B cell (primary cell): ENCODE data around the gene CCDC126. TPM values are rescaled to one million over a fixed set of nuclear protein-coding genes. Genes with fewer than 3 reads are reported as not detected.

Experiments used
- ATAC-seq: fragments of 200-7000 bp; cut with Tn5 transposase; one replicate; pipeline ENCODE4 v1.10.0; 2021; ENCODE audit warnings: low read depth, mild to moderate bottlenecking, moderate number of reproducible peaks, moderate library complexity
- CTCF ChIA-PET: fragments of 350-600 bp; sonication (Branson Sonifier 250); formaldehyde crosslinking; loops from one replicate; lab custom pipeline; 2021; ENCODE audit warnings: antibody characterized with exemption, inconsistent platforms; lab: Charles Lee
- POLR2A ChIA-PET: fragments of 350-600 bp; sonication (Branson Sonifier 250); formaldehyde crosslinking; loops from one replicate; lab custom pipeline; 2021; ENCODE audit warnings: antibody characterized with exemption; lab: Charles Lee
- DNase-seq: peaks from one replicate; pipeline ENCODE4 v3.0.0; 2013
- H2AFZ ChIP-seq: 2 replicates; pipeline ENCODE4 v1.6.1; 2012; ENCODE audit warnings: mild to moderate bottlenecking, low read depth, low read length; ENCODE audit not compliant: insufficient read depth, poor library complexity, severe bottlenecking
- H3K27ac ChIP-seq, 2 donors: 1 replicate in 1 of 2; 2 replicates in 1 of 2; pipeline ENCODE4 v1.5.1; 2012 to 2013; ENCODE audit warnings: low read length in 2 of 2, mild to moderate bottlenecking in 2 of 2, moderate library complexity in 1 of 2
- H3K27me3 ChIP-seq, 4 experiments: fragments of 200-600 bp in 1 of 4; sonication (generic) in 1 of 4; replicated peaks in 1 of 4; 1 replicate in 2 of 4; 2 replicates in 2 of 4; pipeline versions ENCODE4 v1.6.1 to v1.7.0; 2013 to 2016; ENCODE audit warnings: low read length in 3 of 4, mild to moderate bottlenecking in 2 of 4, mixed read lengths in 1 of 4, moderate library complexity in 1 of 4; ENCODE audit not compliant: insufficient read depth in 4 of 4, control insufficient read depth in 3 of 4; ENCODE audit errors: control extremely low read depth in 1 of 4
- H3K36me3 ChIP-seq, 2 experiments: replicated peaks in 1 of 2; 1 replicate in 1 of 2; 2 replicates in 1 of 2; pipeline versions ENCODE4 v1.6.1 to v1.7.1; 2013; ENCODE audit warnings: low read length in 1 of 2; ENCODE audit not compliant: insufficient read depth in 2 of 2, control insufficient read depth in 1 of 2; ENCODE audit errors: control extremely low read depth in 1 of 2, extremely low read depth in 1 of 2
- H3K4me1 ChIP-seq, 2 donors: fragments of 200-600 bp in 1 of 2; sonication (generic) in 1 of 2; 1 replicate in 1 of 2; 2 replicates in 1 of 2; pipeline versions ENCODE4 v1.5.1 to v1.6.1; 2013 to 2017; ENCODE audit warnings: low read length in 2 of 2; ENCODE audit not compliant: control insufficient read depth in 2 of 2, insufficient read depth in 2 of 2
- H3K4me2 ChIP-seq: replicated peaks from 2 replicates; pipeline ENCODE3; 2012; ENCODE audit warnings: mild to moderate bottlenecking, low read depth, low read length; ENCODE audit not compliant: poor library complexity, severe bottlenecking
- H3K4me3 ChIP-seq, 5 experiments: fragments of 200-600 bp in 1 of 5; sonication (generic) in 1 of 5; 1 replicate in 3 of 5; 2 replicates in 2 of 5; pipeline versions ENCODE4 v1.5.1 to v1.7.0; 2011 to 2016; ENCODE audit warnings: low read length in 4 of 5, mild to moderate bottlenecking in 4 of 5, low read depth in 2 of 5, control low read depth in 1 of 5, moderate library complexity in 1 of 5; ENCODE audit not compliant: insufficient read depth in 1 of 5; ENCODE audit errors: control extremely low read depth in 1 of 5, extremely low read depth in 1 of 5
- H3K79me2 ChIP-seq: fragments of 200-600 bp; sonication (generic); one replicate; pipeline ENCODE4 v1.6.0; 2016; ENCODE audit warnings: low read length; ENCODE audit not compliant: control insufficient read depth, insufficient read depth
- H3K9ac ChIP-seq: fragments of 200-600 bp; sonication (generic); 2 replicates; pipeline ENCODE4 v1.6.1; 2017; ENCODE audit warnings: mild to moderate bottlenecking, low read length, moderate library complexity
- H3K9me3 ChIP-seq, 3 donors: one replicate each; pipeline versions ENCODE4 v1.6.1 to v1.7.1; 2013; ENCODE audit warnings: low read length in 2 of 3; ENCODE audit not compliant: control insufficient read depth in 2 of 3, insufficient read depth in 1 of 3; ENCODE audit errors: control extremely low read depth in 1 of 3
- H4K20me1 ChIP-seq: 2 replicates; pipeline ENCODE4 v1.6.0; 2012; ENCODE audit warnings: mild to moderate bottlenecking, low read length; ENCODE audit not compliant: insufficient read depth, control insufficient read depth, poor library complexity, severe bottlenecking
- H3K27ac Mint-ChIP-seq: one replicate; pipeline ENCODE4 v1.8.0; 2021; ENCODE audit warnings: mixed read lengths
- H3K27me3 Mint-ChIP-seq: one replicate; pipeline ENCODE4 v1.8.0; 2021; ENCODE audit warnings: mixed read lengths
- H3K4me1 Mint-ChIP-seq: one replicate; pipeline ENCODE4 v1.8.0; 2021; ENCODE audit warnings: mixed read lengths
- H3K4me3 Mint-ChIP-seq: one replicate; pipeline ENCODE4 v1.8.0; 2021; ENCODE audit warnings: mixed read lengths
- H3K9me3 Mint-ChIP-seq: one replicate; pipeline ENCODE4 v1.8.0; 2022; ENCODE audit warnings: mixed read lengths; ENCODE audit not compliant: insufficient read depth
- CTCF ChIP-seq: fragments of 200-600 bp; IDR thresholded peaks from one replicate; pipeline ENCODE4 v1.8.0; 2022; ENCODE audit warnings: antibody characterized with exemption, mild to moderate bottlenecking
- EZH2 ChIP-seq: IDR thresholded peaks from 2 replicates; pipeline ENCODE4 v1.6.1; 2012; ENCODE audit warnings: borderline replicate concordance, low read depth, mild to moderate bottlenecking, moderate library complexity, low read length; ENCODE audit not compliant: insufficient read depth, poor library complexity, severe bottlenecking
- whole genome bisulfite sequencing: methylation state at CpG from one replicate; pipeline ENCODE4 v1.1.5; 2013; ENCODE audit warnings: missing lambda C conversion rate; ENCODE audit not compliant: insufficient coverage; 5-methylcytosine and 5-hydroxymethylcytosine counted together
- intact Hi-C: fragments of 100-400 bp; cut with micrococcal nuclease; formaldehyde crosslinking; loops from one replicate; pipeline ENCODE4 v1.10.0; 2022
- polyA plus RNA-seq: library from polyadenylated mRNA; depleted of rRNA; stranded (reverse); fragments of >200 nt; gene quantifications from 2 replicates; pipeline ENCODE4 v1.2.3, GENCODE V29; 2012
- total RNA-seq, 2 donors: library from RNA; stranded (reverse); fragments of 120-200 nt in 1 of 2; gene quantifications; 1 replicate in 1 of 2; 2 replicates in 1 of 2; pipeline versions ENCODE4 v1.2.3 to v1.2.4, GENCODE V29; 2013 to 2022

The CCDC126 gene
- total and polyA plus RNA-seq, 2 donors (not counting 1 experiment from before 2014, with no cell fraction given): 3.1 to 18.0 TPM

- Histone ChIP-seq H3K36me3 (no peaks in the 10 kb centered on the region), H3K4me1 (no peaks in the 10 kb centered on the region), H3K9me3 (peaks cover 0 to 20% (median 13%) of the 10 kb centered on the region in 3 donors), H4K20me1 (no peaks in the 10 kb centered on the region), H3K4me3 (no peak overlapping the region), H2AFZ (no peak overlapping the region), H3K79me2 (no peaks in the 10 kb centered on the region), H3K4me2 (no peak overlapping the region), H3K27ac (no peak overlapping the region), H3K27me3 (no peaks in the 10 kb centered on the region), H3K9ac (no peak overlapping the region)
- TF ChIP-seq EZH2 (no peak), CTCF (no peak)
- intact Hi-C loops: no loop called here
- ATAC-seq: no peak
- Mint-ChIP-seq H3K4me3 (no peak overlapping the region), H3K27ac (no peak overlapping the region), H3K4me1 (no peaks in the 10 kb centered on the region), H3K9me3 (peaks cover 5% of the 10 kb centered on the region), H3K27me3 (no peaks in the 10 kb centered on the region)
- no peak for DNase-seq
- 97% methylated on average over 6 of the region's 8 CpGs for WGBS
- ChIA-PET CTCF (no interaction called here), POLR2A (no interaction called here)
These were observed 65.2 kb downstream of the CCDC126 start for GRCh38 chr7:23662124-23662983.

DNA sequence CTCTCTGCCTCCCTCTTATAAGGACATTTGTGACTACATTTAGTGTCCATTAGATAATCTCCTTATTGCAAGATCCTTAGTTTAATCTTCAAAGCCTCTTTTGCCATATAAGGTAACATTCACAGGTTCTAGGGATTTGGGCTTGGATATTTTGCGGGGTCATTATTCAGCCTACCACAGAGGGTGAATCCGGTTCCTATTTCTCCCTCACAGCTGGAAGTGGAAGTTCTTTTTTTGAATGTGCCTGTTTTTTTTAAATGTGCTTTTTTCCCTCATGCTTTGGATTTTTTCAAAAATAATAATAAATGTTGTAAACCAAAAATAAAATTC, 65.8 kb downstream of the CCDC126 start:
- Histone ChIP-seq H3K4me3 (no peak overlapping the region), H2AFZ (no peak overlapping the region), H3K27me3 (no peaks in the 10 kb centered on the region), H3K9me3 (peaks cover 0 to 20% (median 13%) of the 10 kb centered on the region in 3 donors), H3K36me3 (no peaks in the 10 kb centered on the region), H4K20me1 (no peaks in the 10 kb centered on the region), H3K9ac (no peak overlapping the region), H3K27ac (no peak overlapping the region), H3K4me2 (no peak overlapping the region), H3K4me1 (no peaks in the 10 kb centered on the region), H3K79me2 (no peaks in the 10 kb centered on the region)
- no peak overlapping the region for H3K27ac Mint-ChIP-seq
- TF ChIP-seq CTCF: no peak
- no peak for TF ChIP-seq EZH2
- intact Hi-C loops: no loop called here
- ChIA-PET POLR2A (no interaction called here), CTCF (no interaction called here)
- H3K27me3 Mint-ChIP-seq: no peaks in the 10 kb centered on the region
- H3K4me1 Mint-ChIP-seq: no peaks in the 10 kb centered on the region
- H3K9me3 Mint-ChIP-seq: peaks cover 5% of the 10 kb centered on the region
- WGBS: no CpG with 5 or more reads among the region's 2 CpGs
- DNase-seq: no peak
- no peak for ATAC-seq
- no peak overlapping the region for H3K4me3 Mint-ChIP-seq
